WI38 (cell line): ENCODE data around the gene EXOC7.

ENCODE experiments used
- H3K4me3 ChIP-seq: 2 replicates; pipeline ENCODE4 v1.5.1; 2011; ENCODE audit warnings: low read depth, mild to moderate bottlenecking, control low read depth, low read length
- CTCF ChIP-seq: IDR thresholded peaks from 2 replicates; pipeline ENCODE4 v1.5.1; 2012; ENCODE audit warnings: low read depth, mild to moderate bottlenecking, control low read depth, low read length

EXOC7 gene

GRCh38 chr17:76036497-76037261 is 66.9 kb downstream of the EXOC7 start:
- TF ChIP-seq CTCF, result no peak
- no peak overlapping the region for H3K4me3 ChIP-seq

DNA sequence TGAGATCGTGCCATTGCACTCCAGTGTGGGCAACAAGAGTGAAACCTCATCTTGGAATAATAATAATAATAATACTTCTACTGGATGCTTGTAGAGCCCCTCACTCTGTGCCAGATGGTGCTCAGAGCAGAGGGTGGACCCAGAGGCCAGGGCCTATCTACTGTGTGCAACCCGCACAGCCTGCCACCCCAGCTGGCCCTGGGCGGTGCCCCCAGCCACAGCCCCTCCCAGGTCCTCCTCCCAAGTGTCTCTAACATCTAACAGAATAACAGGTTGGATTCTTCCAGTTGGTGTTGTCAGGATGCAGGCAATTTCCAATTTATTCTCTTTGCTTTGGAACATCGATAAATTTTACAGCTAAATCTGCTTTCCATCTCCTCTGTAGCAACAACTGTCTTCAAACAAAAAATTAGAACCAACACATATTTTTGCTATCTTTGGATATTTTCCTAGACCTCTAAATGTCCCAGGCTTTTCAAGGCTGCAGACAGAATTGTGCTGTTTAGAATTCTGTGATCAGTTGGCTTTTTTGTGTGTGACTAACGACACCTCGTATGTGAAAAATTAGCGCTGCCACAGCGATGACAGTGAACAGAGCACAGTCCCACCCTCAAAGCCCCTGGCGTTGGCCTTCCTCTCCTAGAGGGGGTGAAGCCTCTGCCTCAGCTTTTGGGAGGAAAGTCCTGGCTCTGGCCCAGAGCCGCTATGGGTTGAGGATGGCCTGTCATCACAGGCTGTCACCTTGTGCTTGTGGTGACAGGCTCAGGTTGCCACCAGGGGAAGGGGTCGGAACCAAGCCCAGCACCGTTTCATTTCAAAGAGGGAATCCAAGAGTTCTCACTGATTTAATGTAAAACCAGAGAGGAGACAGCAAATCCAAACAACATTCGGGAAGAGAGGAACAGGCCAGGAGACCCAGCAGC is 68.9 kb downstream of the EXOC7 start:
- TF ChIP-seq CTCF, result no peak
- H3K4me3 ChIP-seq, result no peak overlapping the region

DNA sequence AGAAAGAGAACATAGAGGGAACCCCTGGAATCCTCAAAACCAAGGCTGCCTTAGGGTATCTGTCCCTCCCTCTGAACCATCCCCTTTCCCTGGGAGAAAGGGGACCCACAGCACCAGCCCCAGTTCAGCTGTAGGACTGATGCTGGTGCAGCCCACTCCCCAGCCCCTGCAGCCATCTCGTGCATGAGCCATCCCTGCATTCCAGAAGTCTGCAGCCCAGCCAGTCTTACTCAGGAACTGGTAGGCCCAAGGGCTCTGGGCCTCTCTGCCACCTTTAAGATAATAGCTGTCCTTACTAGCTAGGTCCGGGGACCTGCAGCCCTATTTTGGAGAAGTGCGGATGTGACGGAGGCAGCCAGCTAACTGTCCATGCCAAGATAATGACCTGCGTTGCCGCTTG is 70.4 kb downstream of the EXOC7 start:
- no peak for TF ChIP-seq CTCF
- no peak overlapping the region for H3K4me3 ChIP-seq

GRCh38 chr17:76032780-76033108 is 70.8 kb downstream of the EXOC7 start:
- TF ChIP-seq CTCF, result no peak
- no peak overlapping the region for H3K4me3 ChIP-seq

DNA sequence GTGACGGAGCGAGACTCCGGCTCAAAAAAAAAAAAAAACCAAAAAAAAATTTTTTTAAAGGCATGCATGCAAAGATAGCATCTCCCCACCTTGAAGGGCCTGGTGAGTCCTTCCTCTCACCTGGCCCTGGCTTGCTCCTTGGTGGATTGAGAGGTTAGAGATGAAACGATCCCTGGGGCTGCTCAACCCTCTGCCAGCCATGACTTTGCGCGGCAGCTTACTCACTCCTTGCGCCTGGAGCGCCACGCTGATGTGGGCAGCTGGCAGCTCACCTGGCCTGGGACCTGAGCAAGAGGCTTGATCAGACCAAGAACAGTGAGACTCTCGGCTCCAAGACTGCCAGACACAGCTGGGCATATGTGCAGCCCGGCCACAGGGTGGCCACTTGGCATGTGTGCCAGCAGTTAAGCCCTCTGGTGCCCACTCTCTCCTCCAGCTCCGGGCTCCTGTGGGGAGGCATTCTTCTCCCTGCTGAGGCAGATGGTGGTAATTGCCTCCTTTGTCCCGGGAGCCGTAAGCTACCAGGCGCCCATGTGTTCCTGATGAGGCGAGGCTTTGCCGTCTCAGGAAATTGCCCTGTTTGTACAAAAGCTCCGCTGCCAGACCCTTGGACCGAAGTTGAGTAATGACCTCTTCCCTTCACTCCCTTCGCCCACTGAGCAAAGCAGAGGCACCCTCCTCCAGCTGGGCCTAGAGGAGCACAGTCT is 71.4 kb downstream of the EXOC7 start:
- TF ChIP-seq CTCF, result no peak
- H3K4me3 ChIP-seq, result no peak overlapping the region
